ENCODE data around the gene GUF1. TPM values are rescaled to one million over a fixed set of nuclear protein-coding genes. Genes with fewer than 3 reads are reported as not detected.

Gene GUF1
- total and polyA plus RNA-seq, 2 experiments from 2014 or later = 15.4 to 39.9 TPM

DNA sequence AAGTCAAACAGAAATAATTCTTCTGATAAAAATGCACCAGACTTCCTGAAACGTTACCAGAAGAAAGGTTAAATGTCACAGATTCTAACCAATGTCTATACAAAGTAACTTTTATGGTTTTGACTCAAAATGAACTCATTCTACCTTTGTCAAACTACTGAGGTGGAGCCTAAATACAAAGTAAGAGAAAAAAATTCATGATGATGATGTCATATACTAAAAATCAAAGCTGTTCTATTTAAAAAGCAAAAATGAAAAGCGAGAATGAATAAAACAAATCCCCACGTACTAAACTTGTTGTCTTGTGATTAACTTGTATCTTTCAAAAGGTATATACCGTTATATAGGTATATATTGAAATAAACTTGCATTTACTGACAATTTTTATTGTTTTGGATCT lies 26.5 kb downstream of the GUF1 start:
- Mint-ChIP-seq H3K27me3 (ENCODE audit: insufficient read depth, low read depth, poor library complexity) (no peaks in the 10 kb centered on the region), H3K27ac (no peak overlapping the region), H3K4me3 (no peak overlapping the region), H3K4me1 (peaks cover 5% of the 10 kb centered on the region), H3K36me3 (ENCODE audit: low read depth) (peaks cover 14% of the 10 kb centered on the region; the same call in 2 of the 3 replicates), H3K9me3 (no peaks in the 10 kb centered on the region)
- no peaks in the 10 kb centered on the region for H3K27me3 ChIP-seq (ENCODE audit: insufficient read depth)
- no peak for DNase-seq (ENCODE audit: low spot score)
- no peaks in the 10 kb centered on the region for H3K9me2 ChIP-seq (ENCODE audit: insufficient read depth)
- H2AFZ ChIP-seq = no peak overlapping the region
- no peaks in the 10 kb centered on the region for H4K20me1 ChIP-seq (replicated peaks; ENCODE audit: insufficient read depth)
- H3K27ac ChIP-seq (ENCODE audit: low read depth) = no peak overlapping the region
- no peaks in the 10 kb centered on the region for H3K79me2 ChIP-seq (replicated peaks; ENCODE audit: insufficient read depth)
- H3K4me3 ChIP-seq = no peak overlapping the region
- H3F3A ChIP-seq (replicated peaks; ENCODE audit: low read depth) = no peaks in the 10 kb centered on the region
- no peak for ATAC-seq
- TF ChIP-seq EZH2phosphoT487 (IDR thresholded peaks at IDR 0.05; ENCODE audit: unreplicated experiment) (no peak), JUNB (IDR thresholded peaks at IDR 0.05; ENCODE audit: unreplicated experiment) (no peak)
- TF ChIP-seq, protein P1, sequence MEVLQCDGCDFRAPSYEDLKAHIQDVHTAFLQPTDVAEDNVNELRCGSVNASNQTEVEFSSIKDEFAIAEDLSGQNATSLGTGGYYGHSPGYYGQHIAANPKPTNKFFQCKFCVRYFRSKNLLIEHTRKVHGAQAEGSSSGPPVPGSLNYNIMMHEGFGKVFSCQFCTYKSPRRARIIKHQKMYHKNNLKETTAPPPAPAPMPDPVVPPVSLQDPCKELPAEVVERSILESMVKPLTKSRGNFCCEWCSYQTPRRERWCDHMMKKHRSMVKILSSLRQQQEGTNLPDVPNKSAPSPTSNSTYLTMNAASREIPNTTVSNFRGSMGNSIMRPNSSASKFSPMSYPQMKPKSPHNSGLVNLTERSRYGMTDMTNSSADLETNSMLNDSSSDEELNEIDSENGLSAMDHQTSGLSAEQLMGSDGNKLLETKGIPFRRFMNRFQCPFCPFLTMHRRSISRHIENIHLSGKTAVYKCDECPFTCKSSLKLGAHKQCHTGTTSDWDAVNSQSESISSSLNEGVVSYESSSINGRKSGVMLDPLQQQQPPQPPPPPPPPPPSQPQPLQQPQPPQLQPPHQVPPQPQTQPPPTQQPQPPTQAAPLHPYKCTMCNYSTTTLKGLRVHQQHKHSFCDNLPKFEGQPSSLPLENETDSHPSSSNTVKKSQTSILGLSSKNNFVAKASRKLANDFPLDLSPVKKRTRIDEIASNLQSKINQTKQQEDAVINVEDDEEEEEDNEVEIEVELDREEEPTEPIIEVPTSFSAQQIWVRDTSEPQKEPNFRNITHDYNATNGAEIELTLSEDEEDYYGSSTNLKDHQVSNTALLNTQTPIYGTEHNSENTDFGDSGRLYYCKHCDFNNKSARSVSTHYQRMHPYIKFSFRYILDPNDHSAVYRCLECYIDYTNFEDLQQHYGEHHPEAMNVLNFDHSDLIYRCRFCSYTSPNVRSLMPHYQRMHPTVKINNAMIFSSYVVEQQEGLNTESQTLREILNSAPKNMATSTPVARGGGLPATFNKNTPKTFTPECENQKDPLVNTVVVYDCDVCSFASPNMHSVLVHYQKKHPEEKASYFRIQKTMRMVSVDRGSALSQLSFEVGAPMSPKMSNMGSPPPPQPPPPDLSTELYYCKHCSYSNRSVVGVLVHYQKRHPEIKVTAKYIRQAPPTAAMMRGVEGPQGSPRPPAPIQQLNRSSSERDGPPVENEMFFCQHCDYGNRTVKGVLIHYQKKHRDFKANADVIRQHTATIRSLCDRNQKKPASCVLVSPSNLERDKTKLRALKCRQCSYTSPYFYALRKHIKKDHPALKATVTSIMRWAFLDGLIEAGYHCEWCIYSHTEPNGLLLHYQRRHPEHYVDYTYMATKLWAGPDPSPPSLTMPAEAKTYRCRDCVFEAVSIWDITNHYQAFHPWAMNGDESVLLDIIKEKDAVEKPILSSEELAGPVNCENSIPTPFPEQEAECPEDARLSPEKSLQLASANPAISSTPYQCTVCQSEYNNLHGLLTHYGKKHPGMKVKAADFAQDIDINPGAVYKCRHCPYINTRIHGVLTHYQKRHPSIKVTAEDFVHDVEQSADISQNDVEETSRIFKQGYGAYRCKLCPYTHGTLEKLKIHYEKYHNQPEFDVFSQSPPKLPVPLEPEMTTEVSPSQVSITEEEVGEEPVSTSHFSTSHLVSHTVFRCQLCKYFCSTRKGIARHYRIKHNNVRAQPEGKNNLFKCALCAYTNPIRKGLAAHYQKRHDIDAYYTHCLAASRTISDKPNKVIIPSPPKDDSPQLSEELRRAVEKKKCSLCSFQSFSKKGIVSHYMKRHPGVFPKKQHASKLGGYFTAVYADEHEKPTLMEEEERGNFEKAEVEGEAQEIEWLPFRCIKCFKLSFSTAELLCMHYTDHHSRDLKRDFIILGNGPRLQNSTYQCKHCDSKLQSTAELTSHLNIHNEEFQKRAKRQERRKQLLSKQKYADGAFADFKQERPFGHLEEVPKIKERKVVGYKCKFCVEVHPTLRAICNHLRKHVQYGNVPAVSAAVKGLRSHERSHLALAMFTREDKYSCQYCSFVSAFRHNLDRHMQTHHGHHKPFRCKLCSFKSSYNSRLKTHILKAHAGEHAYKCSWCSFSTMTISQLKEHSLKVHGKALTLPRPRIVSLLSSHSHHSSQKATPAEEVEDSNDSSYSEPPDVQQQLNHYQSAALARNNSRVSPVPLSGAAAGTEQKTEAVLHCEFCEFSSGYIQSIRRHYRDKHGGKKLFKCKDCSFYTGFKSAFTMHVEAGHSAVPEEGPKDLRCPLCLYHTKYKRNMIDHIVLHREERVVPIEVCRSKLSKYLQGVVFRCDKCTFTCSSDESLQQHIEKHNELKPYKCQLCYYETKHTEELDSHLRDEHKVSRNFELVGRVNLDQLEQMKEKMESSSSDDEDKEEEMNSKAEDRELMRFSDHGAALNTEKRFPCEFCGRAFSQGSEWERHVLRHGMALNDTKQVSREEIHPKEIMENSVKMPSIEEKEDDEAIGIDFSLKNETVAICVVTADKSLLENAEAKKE (CRISPR knock-in tag; IDR thresholded peaks at IDR 0.05) = no peak
- no peak overlapping the region for H3K4me2 ChIP-seq
- H3K36me3 ChIP-seq (ENCODE audit: insufficient read depth) = no peaks in the 10 kb centered on the region
- no peaks in the 10 kb centered on the region for H3K4me1 ChIP-seq (ENCODE audit: insufficient read depth)

DNA sequence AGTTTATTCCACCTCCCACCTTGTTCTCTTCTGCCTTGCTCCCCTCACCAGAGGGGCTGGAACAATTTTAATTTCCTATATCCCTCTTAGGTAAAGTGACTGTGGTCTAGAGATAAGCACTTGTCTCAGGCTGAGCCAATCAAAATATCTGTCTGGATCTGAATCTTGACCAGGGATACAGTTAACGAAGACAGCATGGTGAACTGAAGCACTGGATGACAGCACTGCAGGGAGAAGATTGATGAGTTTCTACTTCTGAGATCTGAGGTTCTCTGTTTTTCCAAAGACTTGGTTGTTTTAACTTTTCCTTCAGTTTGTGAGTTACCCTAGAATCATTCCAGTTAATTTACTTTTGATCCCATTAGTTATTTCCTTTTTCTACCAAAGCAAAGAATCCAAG lies 34.9 kb downstream of the GUF1 start:
- Histone ChIP-seq H3K27ac (ENCODE audit: low read depth) (no peak overlapping the region), H3K36me3 (ENCODE audit: insufficient read depth) (no peaks in the 10 kb centered on the region), H2AFZ (no peak overlapping the region), H3K4me3 (no peak overlapping the region), H3F3A (replicated peaks; ENCODE audit: low read depth) (no peaks in the 10 kb centered on the region), H3K4me2 (no peak overlapping the region), H4K20me1 (replicated peaks; ENCODE audit: insufficient read depth) (no peaks in the 10 kb centered on the region), H3K9me2 (ENCODE audit: insufficient read depth) (no peaks in the 10 kb centered on the region), H3K4me1 (ENCODE audit: insufficient read depth) (no peaks in the 10 kb centered on the region), H3K27me3 (ENCODE audit: insufficient read depth) (no peaks in the 10 kb centered on the region), H3K79me2 (replicated peaks; ENCODE audit: insufficient read depth) (peaks cover 5% of the 10 kb centered on the region; the same call in 1 of the 2 replicates)
- no peaks in the 10 kb centered on the region for H3K9me3 Mint-ChIP-seq
- H3K27ac Mint-ChIP-seq = no peak overlapping the region
- 0 out of 3 replicates have a peak, but pooled peaks cover 3% of the 10 kb centered on the region for H3K36me3 Mint-ChIP-seq (ENCODE audit: low read depth)
- H3K4me1 Mint-ChIP-seq = 0 out of 3 replicates have a peak, but pooled peaks cover 3% of the 10 kb centered on the region
- no peaks in the 10 kb centered on the region for H3K27me3 Mint-ChIP-seq (ENCODE audit: insufficient read depth, low read depth, poor library complexity)
- no peak for DNase-seq (ENCODE audit: low spot score)
- H3K4me3 Mint-ChIP-seq = no peak overlapping the region
- no peak for ATAC-seq
- no peak for TF ChIP-seq NANOG (IDR thresholded peaks at IDR 0.05; ENCODE audit: borderline replicate concordance)
- TF ChIP-seq ZNF331 (CRISPR knock-in tag; IDR thresholded peaks at IDR 0.05; ENCODE audit: low read depth) = no peak
- no peak for TF ChIP-seq JUNB (IDR thresholded peaks at IDR 0.05; ENCODE audit: unreplicated experiment)
- TF ChIP-seq EZH2phosphoT487 (IDR thresholded peaks at IDR 0.05; ENCODE audit: unreplicated experiment) = no peak
- no peak for TF ChIP-seq ETS1 (IDR thresholded peaks at IDR 0.05)
